ENCODE results near the gene TRIM75.
"Not testable (repeated sequence)": the region's sequence is repeated elsewhere in the genome, so short reads cannot be mapped to it uniquely, and the experiment has no call there.

The TRIM75 gene

DNA sequence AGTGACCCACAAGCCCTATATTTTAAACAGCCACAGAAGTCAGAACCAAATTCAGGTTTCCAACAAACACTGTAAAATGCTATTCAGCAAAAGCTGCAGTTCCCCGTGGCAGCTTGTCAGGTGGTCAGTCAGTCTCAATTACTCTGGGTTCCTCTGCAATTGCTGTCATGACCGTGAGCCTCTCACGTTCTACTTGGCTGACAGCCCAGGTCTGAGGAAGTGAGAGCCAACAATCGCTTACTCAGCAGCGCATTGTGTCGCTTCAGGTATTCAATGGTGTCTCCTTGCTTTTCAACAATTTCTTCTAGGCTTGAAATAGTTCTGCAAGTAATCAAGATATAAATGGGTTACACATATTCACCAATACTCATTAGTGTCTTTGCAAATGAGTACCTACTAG is 25.8 kb downstream of the TRIM75 start:
- no peak for DNase-seq

DNA sequence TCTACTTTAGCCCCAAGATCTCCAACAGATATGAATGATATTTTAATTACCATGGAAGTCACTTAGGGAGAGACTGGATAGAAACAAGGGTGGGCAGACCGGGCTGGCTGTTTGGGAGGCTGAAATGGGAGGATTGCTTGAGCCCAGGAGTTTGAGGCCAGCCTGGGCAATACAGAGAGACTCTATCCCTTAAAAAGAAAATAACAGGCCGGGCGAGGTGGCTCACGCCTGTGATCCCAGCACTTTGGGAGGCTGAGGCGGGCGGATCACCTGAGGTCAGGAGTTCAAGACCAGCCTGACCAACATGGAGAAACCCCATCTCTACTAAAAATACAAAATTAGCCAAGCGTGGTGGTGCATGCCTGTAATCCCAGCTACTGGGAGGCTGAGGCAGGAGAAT is 31.1 kb downstream of the TRIM75 start:
- DNase-seq, result not testable (repeated sequence)

DNA sequence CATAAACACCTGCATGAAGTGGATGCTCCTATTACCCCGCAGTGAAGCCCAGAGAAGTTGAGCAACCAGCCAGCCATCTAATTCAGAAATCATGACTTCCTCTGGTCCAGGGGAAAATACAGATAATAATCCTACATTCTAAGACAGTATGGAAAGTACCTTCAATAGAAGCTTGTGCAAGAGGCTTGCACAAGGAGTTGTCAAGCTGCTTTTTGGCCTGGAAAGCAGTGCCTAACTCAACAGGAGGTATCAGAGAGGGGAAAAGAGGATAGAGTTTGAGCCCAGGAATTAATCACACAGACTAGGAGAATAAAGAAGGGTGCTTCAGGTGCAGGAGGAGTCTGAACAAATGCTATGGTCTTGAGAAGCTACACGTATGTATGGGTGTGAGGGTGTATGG is 32.3 kb downstream of the TRIM75 start:
- DNase-seq, result no peak

DNA sequence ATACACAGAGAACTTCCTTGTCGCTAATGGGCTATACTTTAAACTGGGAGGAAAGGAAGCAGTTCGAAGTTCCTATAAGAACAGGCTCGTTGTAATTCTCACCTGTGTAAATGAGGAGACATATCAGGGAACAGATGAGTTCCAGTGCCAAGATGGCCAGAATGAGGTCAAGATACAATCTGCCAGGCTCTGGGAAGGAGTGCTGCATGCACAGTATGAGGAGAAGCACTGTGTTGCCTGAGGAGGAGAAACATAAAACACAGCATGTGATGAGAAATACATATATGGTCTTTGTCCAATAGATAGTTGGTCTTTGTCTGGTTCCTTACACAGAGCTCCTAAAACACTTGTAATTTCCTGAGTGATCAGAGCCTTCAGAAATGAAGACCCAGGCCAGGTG is 34.7 kb downstream of the TRIM75 start:
- DNase-seq, result no peak

DNA sequence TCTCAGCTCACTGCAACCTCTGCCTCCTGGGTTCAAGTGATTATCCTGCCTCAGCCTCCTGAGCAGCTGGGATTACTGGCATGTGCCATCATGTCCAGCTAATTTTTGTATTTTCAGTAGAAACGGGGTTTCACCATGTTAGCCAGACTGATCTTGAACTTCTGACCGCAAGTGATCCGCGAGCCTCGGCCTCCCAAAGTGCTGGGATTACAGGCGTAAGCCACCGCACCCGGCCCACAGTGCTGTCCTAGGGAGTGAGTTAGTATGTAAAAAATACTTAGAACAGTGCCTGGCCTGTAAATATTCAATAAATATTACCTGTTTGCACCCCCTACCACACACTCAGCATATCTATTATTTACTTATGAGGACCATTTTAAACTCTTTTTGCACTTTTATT is 38.5 kb downstream of the TRIM75 start:
- not testable (repeated sequence) for DNase-seq

DNA sequence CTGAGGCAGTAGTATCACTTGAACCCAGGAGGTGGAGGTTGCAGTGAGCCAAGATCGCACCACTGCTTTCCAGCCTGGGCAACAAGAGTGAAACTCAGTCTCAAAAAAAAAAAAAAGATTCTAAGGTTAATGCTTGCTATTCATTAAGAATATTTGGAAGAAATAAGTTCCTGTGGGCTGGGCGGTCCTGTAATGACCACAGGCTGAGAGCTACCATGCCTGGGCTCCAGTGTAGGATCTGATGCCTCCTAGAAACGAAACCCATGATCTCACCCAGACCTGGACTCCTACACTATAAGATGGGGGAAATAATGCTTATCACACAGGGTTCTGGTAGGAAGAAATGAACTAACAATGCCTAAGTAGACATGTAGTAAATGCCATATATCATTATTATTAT is 41.2 kb downstream of the TRIM75 start:
- DNase-seq, result no peak

DNA sequence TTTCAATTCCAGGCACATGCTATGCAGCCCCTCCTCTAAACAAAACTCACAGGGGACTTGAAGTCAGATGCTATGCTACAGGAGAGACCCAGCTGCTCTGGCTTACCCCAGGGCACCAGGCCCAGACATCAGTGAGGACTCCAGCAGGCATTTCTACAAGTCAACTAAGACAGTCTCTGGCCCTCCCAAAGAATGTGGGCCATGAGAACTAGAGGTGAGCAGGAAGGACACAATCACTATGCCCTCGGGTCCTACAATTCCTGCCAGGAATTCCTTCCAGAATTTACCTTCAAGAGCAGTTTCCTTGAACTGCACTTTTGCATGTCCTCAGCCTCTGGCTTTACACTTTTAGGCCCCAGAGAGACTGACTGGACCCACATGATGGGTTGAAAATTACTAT is 41.6 kb downstream of the TRIM75 start:
- DNase-seq, result no peak

DNA sequence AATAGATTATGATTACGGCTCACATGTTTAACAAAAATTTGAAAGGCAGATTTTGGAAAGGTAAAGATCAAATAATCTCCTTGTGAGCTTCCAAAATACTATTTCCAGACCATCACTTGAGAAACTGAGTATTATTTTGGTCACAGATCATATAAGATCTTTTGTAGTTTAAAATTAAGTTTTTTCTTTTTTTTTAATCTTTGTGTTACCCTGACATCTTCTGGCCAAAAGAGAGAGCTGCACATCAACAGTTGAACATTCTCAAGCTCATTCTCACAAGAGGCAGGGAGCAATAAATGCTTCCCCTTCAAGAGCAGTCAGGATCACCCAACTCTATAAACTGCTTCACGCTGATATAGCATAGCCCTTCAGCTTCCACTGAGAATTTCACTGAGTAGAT is 43.1 kb downstream of the TRIM75 start:
- DNase-seq, result no peak

DNA sequence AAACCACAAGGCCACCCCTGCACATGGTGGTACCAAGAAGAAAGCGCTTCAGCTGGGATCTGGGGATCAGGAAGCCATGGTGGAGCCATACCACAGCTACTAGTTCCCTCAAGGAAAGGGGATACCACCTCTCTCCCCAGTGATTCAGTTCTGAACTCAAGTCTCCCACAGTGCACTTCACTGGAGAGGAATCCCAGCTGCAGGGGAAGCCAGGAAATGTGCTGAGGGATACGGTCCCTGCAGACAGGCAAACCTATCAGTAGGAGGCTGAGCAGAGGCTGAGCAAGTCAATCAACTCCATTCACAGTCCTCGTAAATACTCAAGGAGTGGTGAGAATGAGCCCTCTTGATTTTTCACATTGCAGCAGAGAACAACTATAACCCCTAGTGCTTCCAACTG is 48.0 kb downstream of the TRIM75 start:
- DNase-seq, result no peak

DNA sequence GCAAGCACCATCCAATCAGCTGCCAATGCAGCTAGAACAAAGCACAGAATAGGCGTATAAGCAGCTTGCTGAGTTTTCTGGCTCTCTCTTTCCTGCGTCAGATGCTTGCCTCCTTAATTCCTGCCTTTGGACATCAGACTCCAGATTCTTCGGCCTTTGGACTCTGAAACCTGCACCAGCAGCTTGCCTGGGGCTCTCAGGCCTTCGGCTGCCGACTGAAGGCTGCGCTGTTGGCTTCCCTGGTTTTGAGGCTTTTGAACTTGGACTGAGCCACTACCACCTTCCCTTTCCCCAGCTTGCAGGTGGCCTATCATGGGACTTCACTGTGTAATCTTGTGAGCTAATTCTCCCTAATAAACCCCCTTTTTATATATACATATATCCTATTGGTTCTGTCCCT is 52.9 kb downstream of the TRIM75 start:
- DNase-seq, result no peak
